ENCODE measurements around the gene AGR3.

The AGR3 gene

GRCh38 chr7:16822029-16822428 lies 59.8 kb downstream of the AGR3 start:
- DNase-seq = no peak

- DNase-seq = no peak
Observed at GRCh38 chr7:16818732-16819131, 63.1 kb downstream of the AGR3 start.

DNA sequence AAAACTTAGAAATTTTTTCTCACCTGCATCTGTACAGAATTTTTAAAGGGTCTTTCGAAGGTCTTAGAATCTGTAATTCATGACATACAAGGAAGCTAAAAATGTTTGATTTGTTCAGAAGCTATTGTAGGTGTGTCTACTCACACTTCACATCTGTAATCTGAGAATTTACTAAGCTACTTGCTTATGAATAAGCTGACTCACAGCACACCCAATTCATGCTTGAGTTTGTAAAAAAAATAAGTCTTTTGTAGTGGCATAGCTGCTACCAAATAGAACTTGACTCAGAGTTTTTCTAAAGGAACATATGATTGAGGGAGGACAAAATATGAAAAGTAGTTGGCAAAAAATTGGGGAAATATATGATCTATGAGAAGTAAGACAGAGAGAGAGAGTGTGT lies 64.2 kb downstream of the AGR3 start:
- no peak for DNase-seq

- no peak for DNase-seq
Observed at GRCh38 chr7:16816824-16817223, 65.0 kb downstream of the AGR3 start.

GRCh38 chr7:16815001-16815400 lies 66.8 kb downstream of the AGR3 start:
- no peak for DNase-seq

GRCh38 chr7:16813232-16813616 lies 68.6 kb downstream of the AGR3 start:
- no peak for DNase-seq

- DNase-seq = no peak
Observed at GRCh38 chr7:16812542-16813231, 69.1 kb downstream of the AGR3 start.

GRCh38 chr7:16811551-16811950 lies 70.2 kb downstream of the AGR3 start:
- DNase-seq = no peak

DNA sequence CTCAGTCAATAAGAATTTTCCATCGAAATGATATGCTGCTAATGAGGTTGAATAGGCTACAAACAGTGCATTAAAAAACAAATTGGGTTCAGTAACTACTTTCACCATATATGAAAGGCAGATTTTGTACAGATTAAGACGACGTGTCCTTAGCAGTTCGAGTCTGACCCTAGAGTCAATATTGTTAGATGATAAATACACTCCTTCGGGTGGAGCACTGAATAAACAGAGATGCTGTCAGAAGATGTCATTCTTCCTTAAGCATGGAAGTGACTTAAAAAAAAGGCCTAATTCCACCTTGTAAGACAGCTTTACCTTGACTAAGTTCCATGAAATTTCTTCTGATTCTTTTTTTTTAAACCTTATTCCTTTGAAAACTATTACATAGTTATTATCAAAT lies 71.2 kb downstream of the AGR3 start:
- DNase-seq = no peak

GRCh38 chr7:16810112-16810511 lies 71.7 kb downstream of the AGR3 start:
- no peak for DNase-seq

Data from stimulated activated CD4-positive, alpha-beta T cell treated with anti-CD3 and anti-CD28 coated beads, Interleukin-4, amount 100 ng/mL, for 1 hour (primary cell).